ENCODE results near the gene PDCD2L. TPM values are rescaled to one million over a fixed set of nuclear protein-coding genes. Genes with fewer than 3 reads are reported as not detected.

PDCD2L gene
- total RNA-seq: 12.9 and 24.5 TPM in 2 replicates

GRCh38 chr19:34404109-34404909 is at the start of gene PDCD2L:
Gene PDCD2L, plus strand, starts transcription at chr19:34404399. Its CDS starts 32 bp downstream, at chr19:34404431.
- DNase-seq (ENCODE audit: low read depth) (peak; percentile 83), FAIRE-seq (no peak)
- Histone ChIP-seq H3K36me3 (ENCODE audit: control insufficient read depth, insufficient read depth, low read length) (peaks cover 12% of the 10 kb centered on the region), H3K4me3 (ENCODE audit: low read depth, low read length) (peak within 1 kb of the TSS; percentile 97), H3K27me3 (ENCODE audit: control insufficient read depth, insufficient read depth, low read length) (no peaks in the 10 kb centered on the region)
- no peak for TF ChIP-seq CTCF (IDR thresholded peaks at IDR 0.05; ENCODE audit: insufficient read depth, low read length, severe bottlenecking)

GRCh38 chr19:34355201-34355600 is 49.0 kb upstream of the PDCD2L start:
- H3K4me3 ChIP-seq (ENCODE audit: low read depth, low read length): no peak overlapping the region
- peaks cover 3% of the 10 kb centered on the region for H3K36me3 ChIP-seq (ENCODE audit: control insufficient read depth, insufficient read depth, low read length)
- TF ChIP-seq CTCF (IDR thresholded peaks at IDR 0.05; ENCODE audit: insufficient read depth, low read length, severe bottlenecking): no peak
- H3K27me3 ChIP-seq (ENCODE audit: control insufficient read depth, insufficient read depth, low read length): no peaks in the 10 kb centered on the region
- no peak for FAIRE-seq
- no peak for DNase-seq (ENCODE audit: low read depth)

- peaks cover 1% of the 10 kb centered on the region for H3K36me3 ChIP-seq (ENCODE audit: control insufficient read depth, insufficient read depth, low read length)
- no peaks in the 10 kb centered on the region for H3K27me3 ChIP-seq (ENCODE audit: control insufficient read depth, insufficient read depth, low read length)
- TF ChIP-seq CTCF (IDR thresholded peaks at IDR 0.05; ENCODE audit: insufficient read depth, low read length, severe bottlenecking): no peak
- no peak for DNase-seq (ENCODE audit: low read depth)
- FAIRE-seq: no peak
- no peak overlapping the region for H3K4me3 ChIP-seq (ENCODE audit: low read depth, low read length)
Measured at GRCh38 chr19:34356875-34357274, 47.3 kb upstream of the PDCD2L start.

- no peak for TF ChIP-seq CTCF (IDR thresholded peaks at IDR 0.05; ENCODE audit: insufficient read depth, low read length, severe bottlenecking)
- Histone ChIP-seq H3K27me3 (ENCODE audit: control insufficient read depth, insufficient read depth, low read length) (no peaks in the 10 kb centered on the region), H3K4me3 (ENCODE audit: low read depth, low read length) (no peak overlapping the region), H3K36me3 (ENCODE audit: control insufficient read depth, insufficient read depth, low read length) (no peaks in the 10 kb centered on the region)
- FAIRE-seq (no peak), DNase-seq (ENCODE audit: low read depth) (no peak)
Measured at GRCh38 chr19:34357431-34357830, 46.8 kb upstream of the PDCD2L start.

- peak; percentile 64 for TF ChIP-seq CTCF (IDR thresholded peaks at IDR 0.05; ENCODE audit: insufficient read depth, low read length, severe bottlenecking)
- no peak for FAIRE-seq
Measured at GRCh38 chr19:34359140-34359953, 44.9 kb upstream of the PDCD2L start.

More at GRCh38 chr19:34359140-34359953, 44.9 kb upstream of the PDCD2L start:
- H3K36me3 ChIP-seq (ENCODE audit: control insufficient read depth, insufficient read depth, low read length): no peaks in the 10 kb centered on the region
- H3K4me3 ChIP-seq (ENCODE audit: low read depth, low read length): peak overlapping the region; percentile 33
- no peaks in the 10 kb centered on the region for H3K27me3 ChIP-seq (ENCODE audit: control insufficient read depth, insufficient read depth, low read length)
- DNase-seq (ENCODE audit: low read depth): peak; percentile 94
